IPS-18c (cell line): ENCODE results near the gene CRMP1.

Source experiments
- H3K4me3 ChIP-seq: 2 replicates; pipeline ENCODE4 v1.7.0; 2013; ENCODE audit warnings: low read depth, mild to moderate bottlenecking, low read length, moderate library complexity; ENCODE audit not compliant: insufficient read depth
- H3K9me3 ChIP-seq: one replicate; pipeline ENCODE4 v1.6.1; 2013; ENCODE audit warnings: mild to moderate bottlenecking, low read length, moderate library complexity; ENCODE audit not compliant: control insufficient read depth, insufficient read depth

Gene CRMP1

GRCh38 chr4:5923376-5923775 is 30.5 kb upstream of the CRMP1 start:
- no peak overlapping the region for H3K4me3 ChIP-seq
- no peaks in the 10 kb centered on the region for H3K9me3 ChIP-seq

DNA sequence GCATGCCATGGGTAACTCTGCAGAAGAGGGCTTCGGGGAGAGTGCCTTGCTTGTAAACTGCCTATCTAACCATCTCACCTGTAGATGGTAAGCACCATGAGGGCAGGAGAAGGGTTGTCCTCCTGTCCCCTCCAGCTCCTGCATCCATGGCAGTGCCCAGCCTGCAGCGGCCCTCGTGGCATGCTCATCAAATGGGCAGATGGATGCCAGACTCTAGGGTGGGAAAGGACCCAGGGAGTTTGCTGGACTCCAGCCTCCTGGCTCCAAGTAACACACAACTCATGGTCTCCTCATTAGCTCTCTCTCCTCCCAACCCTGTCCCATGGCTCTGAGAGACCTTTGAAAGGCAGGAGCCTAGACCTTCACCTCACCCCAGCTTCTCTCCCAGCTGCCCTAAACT is 29.7 kb upstream of the CRMP1 start:
- H3K4me3 ChIP-seq = no peak overlapping the region
- no peaks in the 10 kb centered on the region for H3K9me3 ChIP-seq

- no peaks in the 10 kb centered on the region for H3K9me3 ChIP-seq
- H3K4me3 ChIP-seq = no peak overlapping the region
Measured at GRCh38 chr4:5921981-5922380, 29.1 kb upstream of the CRMP1 start.

DNA sequence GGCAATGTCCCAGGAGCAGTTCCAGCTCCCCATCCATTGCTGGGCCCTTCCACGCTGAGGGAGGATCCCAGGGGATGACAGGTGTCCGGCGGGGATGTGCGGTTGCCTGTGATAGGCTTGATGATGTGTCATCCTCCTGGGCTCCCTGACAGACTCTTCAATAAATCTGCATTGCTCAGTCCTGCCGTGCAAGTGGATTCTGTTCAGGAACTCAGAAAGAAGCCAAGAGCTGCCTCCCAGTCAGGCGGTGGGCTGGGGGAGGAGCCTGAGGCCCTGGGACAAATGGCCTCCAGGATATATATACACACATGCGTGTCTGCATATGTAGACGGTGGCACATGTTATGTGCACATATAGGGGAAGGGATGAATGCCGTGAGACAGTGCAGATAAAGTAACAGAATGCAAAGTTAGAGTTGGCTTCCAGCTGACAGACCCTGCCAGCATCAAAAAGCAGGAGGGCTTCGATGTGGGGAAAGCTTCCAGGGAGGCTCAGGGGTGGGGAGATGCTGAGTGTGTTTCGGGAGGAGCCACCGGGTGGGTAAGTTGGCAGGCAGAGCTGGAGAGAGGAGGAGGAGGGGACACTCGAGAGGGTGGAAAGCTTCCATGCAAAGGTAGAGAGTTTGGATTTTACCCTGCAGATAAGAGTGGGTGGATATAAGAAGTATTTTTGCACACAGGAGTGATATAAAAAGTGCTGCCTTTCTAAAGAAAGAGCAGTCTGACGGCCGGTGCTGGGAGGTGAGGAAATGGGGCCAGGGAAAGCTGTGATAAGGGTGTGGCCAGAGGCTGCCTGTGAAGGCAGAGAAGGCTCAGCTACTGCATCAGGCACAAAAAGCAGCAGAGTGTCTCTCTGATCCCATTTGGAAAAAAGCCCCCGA is 28.5 kb upstream of the CRMP1 start:
- Histone ChIP-seq H3K4me3 (no peak overlapping the region), H3K9me3 (no peaks in the 10 kb centered on the region)

DNA sequence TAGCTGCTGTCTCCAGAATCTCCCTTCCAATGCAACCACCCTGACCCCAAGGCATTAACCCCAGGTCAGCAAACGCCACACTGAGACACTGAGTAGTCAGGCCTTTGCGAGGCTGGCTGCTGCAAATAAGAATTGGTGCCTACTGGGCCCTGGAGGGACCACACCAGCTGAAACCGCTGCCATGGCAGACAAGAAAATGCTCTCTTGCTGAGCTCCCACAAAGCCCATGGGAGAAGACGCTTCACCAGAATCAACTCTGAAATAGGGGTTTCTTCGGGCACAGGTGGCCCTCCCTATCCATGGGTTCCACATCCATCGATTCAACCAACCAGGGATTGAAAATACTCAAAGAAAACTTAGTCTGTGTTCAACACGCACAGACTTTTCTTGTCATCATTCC is 26.7 kb upstream of the CRMP1 start:
- Histone ChIP-seq H3K9me3 (no peaks in the 10 kb centered on the region), H3K4me3 (no peak overlapping the region)

GRCh38 chr4:5919044-5919443 is 26.2 kb upstream of the CRMP1 start:
- Histone ChIP-seq H3K9me3 (no peaks in the 10 kb centered on the region), H3K4me3 (no peak overlapping the region)

DNA sequence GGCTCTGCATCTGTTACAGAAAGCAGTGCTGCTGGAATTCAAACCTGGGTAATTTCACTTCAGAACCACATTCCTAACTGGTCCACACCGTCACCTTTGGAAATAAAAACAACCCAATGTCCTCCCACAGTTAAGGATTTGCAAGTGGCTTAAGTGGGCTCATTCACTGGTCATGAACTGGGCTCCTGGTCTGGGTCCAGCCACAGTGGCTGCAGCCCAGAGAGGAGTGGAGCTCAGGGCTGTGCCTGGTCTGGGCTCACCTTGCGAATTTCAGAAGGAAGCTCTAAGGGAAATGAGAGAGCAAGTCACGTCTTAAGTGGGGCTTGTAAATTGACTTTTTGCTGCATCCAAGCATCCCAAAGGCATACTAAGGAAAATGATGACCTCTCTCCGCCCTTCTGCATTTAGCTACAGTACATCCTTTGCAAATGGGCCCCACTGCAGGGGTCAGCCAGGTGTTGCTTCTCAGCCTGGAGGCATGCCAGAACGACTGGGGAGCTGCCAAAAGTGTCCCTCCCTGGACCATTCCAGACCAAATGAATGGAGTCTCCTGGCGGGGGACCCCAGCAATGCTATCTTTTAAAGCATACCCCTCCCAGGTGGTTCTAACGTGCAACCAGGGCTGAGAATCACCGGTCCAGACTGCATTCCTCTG is 25.6 kb upstream of the CRMP1 start:
- no peak overlapping the region for H3K4me3 ChIP-seq
- H3K9me3 ChIP-seq = no peaks in the 10 kb centered on the region

GRCh38 chr4:5917672-5918071 is 24.8 kb upstream of the CRMP1 start:
- no peaks in the 10 kb centered on the region for H3K9me3 ChIP-seq
- H3K4me3 ChIP-seq = no peak overlapping the region

GRCh38 chr4:5916229-5916628 is 23.3 kb upstream of the CRMP1 start:
- H3K9me3 ChIP-seq = no peaks in the 10 kb centered on the region
- no peak overlapping the region for H3K4me3 ChIP-seq

DNA sequence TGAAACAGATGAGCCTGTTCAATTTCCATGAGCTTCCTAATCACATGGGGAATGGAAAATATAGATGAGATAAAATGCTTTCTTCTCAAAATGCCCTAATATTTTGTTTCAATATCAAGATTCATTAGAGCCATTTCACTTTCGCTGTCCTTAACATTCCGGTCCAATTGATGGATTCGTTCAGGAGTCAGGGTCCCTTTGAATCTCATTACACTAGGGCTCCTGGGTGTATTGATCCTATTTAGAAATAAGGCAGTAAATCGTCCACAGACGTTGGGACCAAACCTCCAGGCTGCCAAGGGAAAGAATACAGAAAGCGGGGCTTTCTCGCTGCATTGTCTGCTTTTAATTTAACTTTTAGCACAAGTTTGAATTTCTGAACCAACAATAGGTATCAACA is 20.6 kb upstream of the CRMP1 start:
- Histone ChIP-seq H3K4me3 (no peak overlapping the region), H3K9me3 (no peaks in the 10 kb centered on the region)

GRCh38 chr4:5912614-5913019 is 19.7 kb upstream of the CRMP1 start:
- Histone ChIP-seq H3K9me3 (no peaks in the 10 kb centered on the region), H3K4me3 (no peak overlapping the region)

DNA sequence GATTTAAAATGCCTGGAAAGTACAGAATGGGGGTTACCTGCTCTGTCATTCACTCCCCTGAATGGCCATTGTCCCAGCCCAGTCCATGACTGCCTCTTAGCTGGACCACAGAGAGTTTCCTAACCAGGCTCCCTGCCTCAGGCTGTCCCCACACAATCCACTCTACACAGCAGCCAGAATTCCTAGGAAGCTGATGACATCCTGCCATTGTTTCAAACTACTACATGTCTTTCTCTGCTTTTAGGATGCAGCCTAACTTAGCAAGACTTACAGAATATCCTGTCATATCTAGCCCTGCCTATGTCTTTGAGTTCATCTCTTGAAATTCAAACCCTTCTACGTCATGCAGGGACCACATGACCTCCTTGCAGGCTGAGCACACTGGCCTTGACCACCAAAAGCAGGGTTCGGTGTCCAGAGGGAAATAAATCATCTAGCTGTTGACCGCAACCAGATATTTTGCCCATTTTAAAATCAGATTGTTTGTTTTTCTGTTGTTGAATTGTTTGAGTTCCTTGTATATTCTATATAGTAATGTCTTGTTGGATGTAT is 16.1 kb upstream of the CRMP1 start:
- no peak overlapping the region for H3K4me3 ChIP-seq
- H3K9me3 ChIP-seq = no peaks in the 10 kb centered on the region

GRCh38 chr4:5906191-5906590 is 13.3 kb upstream of the CRMP1 start:
- Histone ChIP-seq H3K4me3 (no peak overlapping the region), H3K9me3 (no peaks in the 10 kb centered on the region)

GRCh38 chr4:5905714-5906113 is 12.8 kb upstream of the CRMP1 start:
- no peak overlapping the region for H3K4me3 ChIP-seq

GRCh38 chr4:5900844-5901243 is 8.0 kb upstream of the CRMP1 start:
- H3K4me3 ChIP-seq = no peak overlapping the region
- H3K9me3 ChIP-seq = peaks cover 2% of the 10 kb centered on the region

More at GRCh38 chr4:5905714-5906113, 12.8 kb upstream of the CRMP1 start:
- H3K9me3 ChIP-seq = no peaks in the 10 kb centered on the region

GRCh38 chr4:5899881-5900280 is 7.0 kb upstream of the CRMP1 start:
- H3K9me3 ChIP-seq = peaks cover 2% of the 10 kb centered on the region
- H3K4me3 ChIP-seq = no peak overlapping the region

- H3K9me3 ChIP-seq = peaks cover 2% of the 10 kb centered on the region
- H3K4me3 ChIP-seq = no peak overlapping the region
Measured at GRCh38 chr4:5899396-5899795, 6.5 kb upstream of the CRMP1 start.

- no peak overlapping the region for H3K4me3 ChIP-seq
- peaks cover 2% of the 10 kb centered on the region for H3K9me3 ChIP-seq
Measured at GRCh38 chr4:5897674-5898073, 4.8 kb upstream of the CRMP1 start.
